Measurements from ENCODE around the gene DNAJC4.
A peak's percentile ranks its signal among the peaks of the same experiment; 100 is the strongest.
"Not testable (repeated sequence)": the region's sequence is repeated elsewhere in the genome, so short reads cannot be mapped to it uniquely, and the experiment has no call there.

The DNAJC4 gene

GRCh38 chr11:64239662-64240434 is 9.5 kb downstream of the DNAJC4 start:
- H3K9me3 ChIP-seq: no peaks in the 10 kb centered on the region
- peaks cover 22% of the 10 kb centered on the region for H3K4me1 ChIP-seq
- H3K4me3 ChIP-seq: peak overlapping the region; percentile 97
- H3K36me3 ChIP-seq (replicated peaks): peaks cover 38% of the 10 kb centered on the region
- in situ Hi-C loops (cut with MboI; ENCODE audit: low sequenced_read_pairs): no loop called here
- H3K27me3 ChIP-seq (ENCODE audit: low read depth): no peaks in the 10 kb centered on the region
- no peak for DNase-seq (ENCODE audit: low spot score in 2 of 2)

- peaks cover 18% of the 10 kb centered on the region for H3K4me1 ChIP-seq
- no peaks in the 10 kb centered on the region for H3K9me3 ChIP-seq
- H3K4me3 ChIP-seq: peak within 1 kb of the TSS; percentile 97
- no peaks in the 10 kb centered on the region for H3K27me3 ChIP-seq (ENCODE audit: low read depth)
- peak; percentile 92 to 97 for DNase-seq (ENCODE audit: low spot score in 2 of 2)
- H3K36me3 ChIP-seq (replicated peaks): peaks cover 45% of the 10 kb centered on the region
- in situ Hi-C loops (cut with MboI; ENCODE audit: low sequenced_read_pairs): no loop called here
These were observed 10.3 kb downstream of the DNAJC4 start, which contains the start of gene FKBP2 for GRCh38 chr11:64240435-64241240. FKBP2 (plus strand) TSS chr11:64241095; CDS start chr11:64242388, 1,293 bp downstream.

GRCh38 chr11:64241241-64241490 is 10.8 kb downstream of the DNAJC4 start:
- H3K9me3 ChIP-seq: no peaks in the 10 kb centered on the region
- peaks cover 45% of the 10 kb centered on the region for H3K36me3 ChIP-seq (replicated peaks)
- peaks cover 18% of the 10 kb centered on the region for H3K4me1 ChIP-seq
- in situ Hi-C loops (cut with MboI; ENCODE audit: low sequenced_read_pairs): no loop called here
- peak in 1 of 2 experiments; percentile 100 for DNase-seq (ENCODE audit: low spot score in 2 of 2)
- H3K27me3 ChIP-seq (ENCODE audit: low read depth): no peaks in the 10 kb centered on the region
- H3K4me3 ChIP-seq: peak overlapping the region; percentile 97

- Histone ChIP-seq H3K9me3 (no peaks in the 10 kb centered on the region), H3K27me3 (ENCODE audit: low read depth) (no peaks in the 10 kb centered on the region), H3K4me3 (peak overlapping the region; percentile 97), H3K4me1 (peaks cover 18% of the 10 kb centered on the region), H3K36me3 (replicated peaks) (peaks cover 45% of the 10 kb centered on the region)
- peak; percentile 77 to 97 for DNase-seq (ENCODE audit: low spot score in 2 of 2)
- in situ Hi-C loops (cut with MboI; ENCODE audit: low sequenced_read_pairs): no loop called here
These were observed 11.4 kb downstream of the DNAJC4 start for GRCh38 chr11:64241491-64242374.

GRCh38 chr11:64243236-64243854 is 13.0 kb downstream of the DNAJC4 start:
- Histone ChIP-seq H3K9me3 (no peaks in the 10 kb centered on the region), H3K27me3 (ENCODE audit: low read depth) (no peaks in the 10 kb centered on the region), H3K4me1 (peaks cover 22% of the 10 kb centered on the region), H3K36me3 (replicated peaks) (peaks cover 37% of the 10 kb centered on the region), H3K4me3 (peak overlapping the region; percentile 97; the same call in 1 of the 2 replicates)
- no peak for DNase-seq (ENCODE audit: low spot score in 2 of 2)
- in situ Hi-C loops (cut with MboI; ENCODE audit: low sequenced_read_pairs): no loop called here

- H3K9me3 ChIP-seq: no peaks in the 10 kb centered on the region
- peaks cover 34% of the 10 kb centered on the region for H3K36me3 ChIP-seq (replicated peaks)
- in situ Hi-C loops (cut with MboI; ENCODE audit: low sequenced_read_pairs): no loop called here
- DNase-seq (ENCODE audit: low spot score in 2 of 2): no peak
- H3K4me3 ChIP-seq: no peak overlapping the region
- no peaks in the 10 kb centered on the region for H3K27me3 ChIP-seq (ENCODE audit: low read depth)
- H3K4me1 ChIP-seq: peaks cover 22% of the 10 kb centered on the region
These were observed 13.8 kb downstream of the DNAJC4 start for GRCh38 chr11:64244107-64244506.

- in situ Hi-C loops (cut with MboI; ENCODE audit: low sequenced_read_pairs): no loop called here
- H3K4me1 ChIP-seq: peaks cover 19% of the 10 kb centered on the region
- no peaks in the 10 kb centered on the region for H3K27me3 ChIP-seq (ENCODE audit: low read depth)
- H3K36me3 ChIP-seq (replicated peaks): peaks cover 34% of the 10 kb centered on the region
- H3K9me3 ChIP-seq: no peaks in the 10 kb centered on the region
- peak overlapping the region; percentile 78 for H3K4me3 ChIP-seq
- no peak for DNase-seq (ENCODE audit: low spot score in 2 of 2)
These were observed 14.6 kb downstream of the DNAJC4 start for GRCh38 chr11:64244966-64245365.

GRCh38 chr11:64245401-64245796 is 15.1 kb downstream of the DNAJC4 start:
- in situ Hi-C loops (cut with MboI; ENCODE audit: low sequenced_read_pairs): no loop called here
- DNase-seq (ENCODE audit: low spot score in 2 of 2): no peak

GRCh38 chr11:64245797-64246620 is 15.7 kb downstream of the DNAJC4 start:
- peak overlapping the region; percentile 78 for H3K4me3 ChIP-seq
- peaks cover 28% of the 10 kb centered on the region for H3K36me3 ChIP-seq (replicated peaks)
- peak; percentile 11 to 68 for DNase-seq (ENCODE audit: low spot score in 2 of 2)
- in situ Hi-C loops (cut with MboI; ENCODE audit: low sequenced_read_pairs): no loop called here
- no peaks in the 10 kb centered on the region for H3K9me3 ChIP-seq
- H3K4me1 ChIP-seq: peaks cover 20% of the 10 kb centered on the region
- no peaks in the 10 kb centered on the region for H3K27me3 ChIP-seq (ENCODE audit: low read depth)

More at GRCh38 chr11:64245401-64245796, 15.1 kb downstream of the DNAJC4 start:
- peaks cover 30% of the 10 kb centered on the region for H3K36me3 ChIP-seq (replicated peaks)
- H3K4me3 ChIP-seq: peak overlapping the region; percentile 78
- H3K9me3 ChIP-seq: no peaks in the 10 kb centered on the region
- no peaks in the 10 kb centered on the region for H3K27me3 ChIP-seq (ENCODE audit: low read depth)
- peaks cover 16% of the 10 kb centered on the region for H3K4me1 ChIP-seq

- Histone ChIP-seq H3K4me3 (peak overlapping the region; percentile 78), H3K4me1 (peaks cover 20% of the 10 kb centered on the region), H3K36me3 (replicated peaks) (peaks cover 27% of the 10 kb centered on the region)
- in situ Hi-C loops (cut with MboI; ENCODE audit: low sequenced_read_pairs); H3K27me3 ChIP-seq (ENCODE audit: low read depth); H3K9me3 ChIP-seq; DNase-seq (ENCODE audit: low spot score in 2 of 2): not testable (repeated sequence)
These were observed 16.2 kb downstream of the DNAJC4 start for GRCh38 chr11:64246621-64246870.

GRCh38 chr11:64246871-64247728 is 16.8 kb downstream of the DNAJC4 start, which contains the start of gene PPP1R14B:
PPP1R14B (minus strand) TSS chr11:64246943; CDS start chr11:64246673, 270 bp downstream.
- H3K4me3 ChIP-seq: peak within 1 kb of the TSS; percentile 78
- H3K36me3 ChIP-seq (replicated peaks): peaks cover 25% of the 10 kb centered on the region
- no peaks in the 10 kb centered on the region for H3K9me3 ChIP-seq
- no peaks in the 10 kb centered on the region for H3K27me3 ChIP-seq (ENCODE audit: low read depth)
- peak; percentile 88 to 96 for DNase-seq (ENCODE audit: low spot score in 2 of 2)
- in situ Hi-C loops (cut with MboI; ENCODE audit: low sequenced_read_pairs): no loop called here
- peaks cover 20% of the 10 kb centered on the region for H3K4me1 ChIP-seq
